Motor neuron (in vitro differentiated cells): ENCODE data around the gene KIAA1217. TPM values are rescaled to one million over a fixed set of nuclear protein-coding genes. Genes with fewer than 3 reads are reported as not detected.
A peak's percentile ranks its signal among the peaks of the same experiment; 100 is the strongest.

ENCODE experiments used
- ATAC-seq, 8 experiments: fragments of 200-7000 bp; cut with Tn5 transposase; replicated peaks in 6 of 8; 2 replicates each; pipeline ENCODE4 v1.8.0; 2021; ENCODE audit warnings: mild to moderate bottlenecking in 8 of 8, moderate library complexity in 8 of 8
- H3K27ac ChIP-seq, 2 donors: fragments of 250-450 bp; sonication (Bioruptor Pico); 2 replicates each; pipeline ENCODE4 v1.9.0; 2021; ENCODE audit warnings: antibody characterized with exemption in 2 of 2, mild to moderate bottlenecking in 2 of 2, moderate library complexity in 1 of 2
- H3K4me1 ChIP-seq, 2 donors: fragments of 250-450 bp; sonication (Bioruptor Pico); replicated peaks in 1 of 2; 2 replicates each; pipeline ENCODE4 v1.6.1; 2021; ENCODE audit warnings: antibody characterized with exemption in 2 of 2, mild to moderate bottlenecking in 2 of 2, moderate library complexity in 1 of 2
- H3K4me3 ChIP-seq, 5 donors: fragments of 250-450 bp; sonication (Bioruptor Pico); 2 replicates each; pipeline ENCODE4 v1.9.0; 2021; ENCODE audit warnings: antibody characterized with exemption in 5 of 5, mild to moderate bottlenecking in 5 of 5, moderate library complexity in 4 of 5
- whole genome bisulfite sequencing, 10 experiments: fragments of 450-650 bp; shearing (Covaris generic); methylation state at CpG; one replicate each; pipeline ENCODE4 v1.0.0; 2022; 5-methylcytosine and 5-hydroxymethylcytosine counted together
- in situ Hi-C, 9 experiments: fragments of 400-800 bp; cut with MboI; loops; one replicate each; pipeline ENCODE4 v1.15.0; 2021; ENCODE audit warnings: low sequenced_read_pairs in 9 of 9, low pct_unique_long_range_greater_than_20kb in 2 of 9; ENCODE audit not compliant: unreplicated experiment in 9 of 9
- total RNA-seq, 8 experiments: library from RNA; unstranded; fragments of 300-600 nt; gene quantifications; 2 replicates each; pipeline versions ENCODE4 v1.2.3 to v1.2.4, GENCODE V29; 2022

The KIAA1217 gene
- total RNA-seq, 8 experiments from 2014 or later = 0.73 to 29.0 (median 3.1) TPM

DNA sequence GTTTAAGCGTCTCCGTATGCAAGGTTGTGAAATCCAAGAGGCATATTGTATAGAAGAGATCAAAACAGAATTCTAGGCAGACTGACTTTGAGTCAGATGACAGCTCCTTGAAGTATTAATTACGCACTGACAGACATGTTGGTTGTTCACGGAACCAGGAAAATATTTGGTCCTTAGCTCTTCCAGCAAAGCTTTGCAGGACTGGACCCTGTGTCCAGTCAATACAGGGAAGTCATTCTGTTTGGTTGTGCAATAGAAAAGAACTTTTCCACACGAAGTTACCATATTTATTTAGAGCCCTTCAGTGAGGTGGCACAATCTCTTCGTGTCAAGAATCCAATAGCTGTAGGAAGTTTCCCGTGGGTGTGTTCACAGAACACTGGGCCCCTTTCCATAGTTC, 309.5 kb downstream of the KIAA1217 start:
- ATAC-seq = peak in 2 of 8 experiments; percentile 14 to 41
- Histone ChIP-seq H3K4me1 (no peaks in the 10 kb centered on the region), H3K27ac (no peak overlapping the region), H3K4me3 (no peak overlapping the region)
- in situ Hi-C loops = loop anchor here in 7 of 9 experiments (25.0 kb wide), 7 partner anchors 131 to 1356 kb away; partner anchors contain the start of gene KIAA1217 (in 2 of the 7)
- 40 to 100% (median 84%) methylated on average over 1 to 7 of the region's 7 CpGs for WGBS, 10 experiments

DNA sequence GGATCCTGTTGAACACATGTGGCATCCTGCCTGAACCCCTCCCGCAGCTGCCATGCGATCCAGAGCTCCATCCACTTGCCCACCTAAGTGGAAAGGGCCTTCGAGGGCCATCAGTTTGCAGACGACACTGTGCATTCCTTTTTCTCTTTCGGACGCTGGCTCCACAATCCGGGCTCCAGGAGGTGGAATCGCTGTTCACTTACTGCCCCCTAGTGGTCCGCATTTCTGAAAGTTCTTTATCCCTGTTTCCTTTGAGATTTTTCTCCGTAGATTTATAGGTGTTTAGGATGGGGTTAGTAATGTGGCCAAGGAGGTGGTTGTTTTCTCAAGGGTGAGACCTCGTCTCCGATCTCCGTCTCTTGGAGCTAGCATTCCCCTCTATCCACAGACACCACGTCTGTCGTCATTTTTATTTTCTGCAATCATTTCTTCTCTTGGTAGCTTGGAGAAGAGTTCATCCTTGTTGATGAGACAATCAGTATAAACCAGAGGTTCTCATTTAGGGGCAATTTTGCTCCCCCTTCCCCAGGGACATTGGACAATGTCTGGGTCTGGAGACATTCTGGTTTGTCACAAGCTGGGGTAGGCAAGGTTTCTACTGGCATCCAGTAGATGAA, 310.2 kb downstream of the KIAA1217 start:
- in situ Hi-C loops = loop anchor here in 7 of 9 experiments (25.0 kb wide), 7 partner anchors 132 to 1357 kb away; partner anchors contain the start of gene KIAA1217 (in 2 of the 7)
- 7 to 43% (median 18%) methylated on average over 2 to 12 of the region's 15 CpGs; no CpG with 5 or more reads in 1 of the 10 experiments for WGBS, 10 experiments
- ATAC-seq = peak; percentile 50 to 86 (median 70)
- H3K4me1 ChIP-seq = no peaks in the 10 kb centered on the region
- no peak overlapping the region for H3K27ac ChIP-seq
- H3K4me3 ChIP-seq = no peak overlapping the region

DNA sequence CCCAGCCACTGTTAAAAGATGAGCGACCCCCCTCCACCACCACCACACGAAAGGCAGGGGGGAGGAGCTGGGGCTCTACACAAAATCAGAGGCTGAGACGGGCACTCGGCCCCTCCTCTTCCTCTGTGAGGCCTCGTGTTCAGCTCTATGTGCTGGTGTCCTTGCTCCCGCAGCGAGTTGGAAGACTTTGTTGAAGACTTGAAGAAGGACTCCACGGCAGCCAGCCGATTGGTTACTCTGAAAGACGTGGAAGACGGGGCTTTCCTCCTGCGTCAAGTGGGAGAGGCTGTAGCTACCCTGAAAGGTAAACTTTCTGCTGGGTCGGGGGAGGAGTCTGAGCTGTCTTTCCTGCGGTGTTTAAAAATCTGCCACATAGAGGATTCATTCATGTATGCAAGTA, 311.0 kb downstream of the KIAA1217 start:
- 57 to 93% (median 83%) methylated on average over 2 to 6 of the region's 14 CpGs; no CpG with 5 or more reads in 5 of the 10 experiments for WGBS, 10 experiments

GRCh38 chr10:24524314-24524713, 315.4 kb downstream of the KIAA1217 start:
- no peak overlapping the region for H3K4me3 ChIP-seq
- in situ Hi-C loops = loop anchor here in 7 of 9 experiments (25.0 kb wide), 7 partner anchors 137 to 1362 kb away; partner anchors contain the start of gene KIAA1217 (in 2 of the 7)
- H3K27ac ChIP-seq = no peak overlapping the region
- WGBS, 10 experiments = 80 to 100% (median 93%) methylated on average over 1 to 12 of the region's 17 CpGs; no CpG with 5 or more reads in 6 of the 10 experiments
- no peak for ATAC-seq
- no peaks in the 10 kb centered on the region for H3K4me1 ChIP-seq

More for the DNA sequence above, 311.0 kb downstream of the KIAA1217 start:
- no peak overlapping the region for H3K27ac ChIP-seq
- ATAC-seq = no peak
- in situ Hi-C loops = loop anchor here in 7 of 9 experiments (25.0 kb wide), 7 partner anchors 133 to 1358 kb away; partner anchors contain the start of gene KIAA1217 (in 2 of the 7)
- H3K4me1 ChIP-seq = no peaks in the 10 kb centered on the region
- H3K4me3 ChIP-seq = no peak overlapping the region

DNA sequence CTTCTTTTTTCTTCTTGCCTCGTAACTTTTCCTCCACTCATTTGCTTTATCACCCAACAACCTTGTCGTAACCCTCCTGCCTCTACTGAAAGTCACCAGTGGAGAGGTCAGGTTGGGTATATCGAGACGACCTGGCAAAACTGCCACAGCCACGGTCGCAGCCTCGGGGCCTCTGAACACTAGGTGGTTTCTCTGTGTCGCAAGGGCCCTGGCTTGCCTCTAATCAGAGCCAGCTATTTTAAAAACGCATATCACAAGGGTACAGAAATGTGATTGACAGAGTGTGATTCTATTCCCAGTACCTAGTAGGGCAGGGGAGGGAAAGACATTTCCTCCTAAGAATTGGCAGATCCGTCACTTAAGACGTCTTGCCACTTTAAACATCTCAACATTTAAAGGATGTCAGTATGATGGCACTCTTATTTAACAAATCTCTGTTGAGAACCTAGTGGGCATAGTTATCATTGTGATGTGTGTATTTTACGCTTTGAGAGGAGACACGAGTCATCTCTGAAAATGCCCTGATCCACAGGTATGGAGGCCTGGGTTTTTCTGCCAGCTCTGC, 317.2 kb downstream of the KIAA1217 start:
- no peaks in the 10 kb centered on the region for H3K4me1 ChIP-seq
- ATAC-seq = no peak
- no peak overlapping the region for H3K4me3 ChIP-seq
- in situ Hi-C loops = no loop called here
- WGBS, 10 experiments = 80 to 100% (median 92%) methylated on average over 1 to 10 of the region's 13 CpGs; no CpG with 5 or more reads in 2 of the 10 experiments
- H3K27ac ChIP-seq = no peak overlapping the region

GRCh38 chr10:24528946-24529345, 320.0 kb downstream of the KIAA1217 start:
- WGBS, 10 experiments = 53 to 96% (median 91%) methylated on average over 1 to 6 of the region's 6 CpGs; no CpG with 5 or more reads in 3 of the 10 experiments
- Histone ChIP-seq H3K27ac (no peak overlapping the region), H3K4me1 (no peaks in the 10 kb centered on the region), H3K4me3 (no peak overlapping the region)
- no peak for ATAC-seq
- in situ Hi-C loops = no loop called here

GRCh38 chr10:24531439-24531838, 322.5 kb downstream of the KIAA1217 start:
- Histone ChIP-seq H3K27ac (no peak overlapping the region), H3K4me3 (no peak overlapping the region), H3K4me1 (peaks cover 0 to 5% of the 10 kb centered on the region in 2 donors)
- WGBS, 10 experiments = 83 to 100% (median 100%) methylated on average over 1 to 2 of the region's 2 CpGs; no CpG with 5 or more reads in 3 of the 10 experiments
- in situ Hi-C loops = no loop called here
- no peak for ATAC-seq

GRCh38 chr10:24533981-24534380, 325.0 kb downstream of the KIAA1217 start:
- no peak overlapping the region for H3K4me3 ChIP-seq
- WGBS, 10 experiments = 49 to 100% (median 79%) methylated on average over 2 to 4 of the region's 4 CpGs; no CpG with 5 or more reads in 2 of the 10 experiments
- H3K27ac ChIP-seq = no peak overlapping the region
- in situ Hi-C loops = no loop called here
- ATAC-seq = peak in 1 of 8 experiments; percentile 28
- peaks cover 0 to 5% of the 10 kb centered on the region in 2 donors for H3K4me1 ChIP-seq

GRCh38 chr10:24536636-24537035, 327.7 kb downstream of the KIAA1217 start:
- Histone ChIP-seq H3K27ac (no peak overlapping the region), H3K4me1 (peaks cover 0 to 9% of the 10 kb centered on the region in 2 donors), H3K4me3 (no peak overlapping the region)
- no peak for ATAC-seq
- 0 to 100% (median 86%) methylated on average over 1 to 10 of the region's 11 CpGs; no CpG with 5 or more reads in 1 of the 10 experiments for WGBS, 10 experiments
- in situ Hi-C loops = no loop called here

GRCh38 chr10:24541239-24541753, 332.4 kb downstream of the KIAA1217 start:
- H3K4me1 ChIP-seq = peaks cover 0 to 4% of the 10 kb centered on the region in 2 donors
- H3K27ac ChIP-seq = no peak overlapping the region
- H3K4me3 ChIP-seq = no peak overlapping the region
- ATAC-seq = peak in 2 of 8 experiments; percentile 38 to 98
- in situ Hi-C loops = no loop called here
- 51 to 100% (median 80%) methylated on average over 2 to 9 of the region's 9 CpGs; no CpG with 5 or more reads in 1 of the 10 experiments for WGBS, 10 experiments

- Histone ChIP-seq H3K4me3 (no peak overlapping the region), H3K4me1 (peaks cover 0 to 4% of the 10 kb centered on the region in 2 donors), H3K27ac (no peak overlapping the region)
- no peak for ATAC-seq
- 63 to 100% (median 94%) methylated on average over 3 to 12 of the region's 14 CpGs; no CpG with 5 or more reads in 1 of the 10 experiments for WGBS, 10 experiments
- in situ Hi-C loops = no loop called here
These were observed 333.7 kb downstream of the KIAA1217 start for GRCh38 chr10:24542314-24543270.

- no peak overlapping the region for H3K27ac ChIP-seq
- no peak for ATAC-seq
- WGBS, 10 experiments = 86 to 100% (median 95%) methylated on average over 1 to 7 of the region's 10 CpGs; no CpG with 5 or more reads in 2 of the 10 experiments
- in situ Hi-C loops = no loop called here
- H3K4me1 ChIP-seq = peaks cover 0 to 4% of the 10 kb centered on the region in 2 donors
- no peak overlapping the region for H3K4me3 ChIP-seq
These were observed 335.8 kb downstream of the KIAA1217 start for GRCh38 chr10:24544776-24545175.
